Activated gamma-delta T cell (primary cell): Measurements from ENCODE around the gene CFAP54.
"Not testable (repeated sequence)": the region's sequence is repeated elsewhere in the genome, so short reads cannot be mapped to it uniquely, and the experiment has no call there.

Experiments
- DNase-seq: peaks from one replicate; lab custom pipeline; 2025; lab: John Stamatoyannopoulos, UW
- total RNA-seq, 2 donors: gene quantifications; one replicate each; lab custom pipeline; 2026; lab: John Stamatoyannopoulos, UW

Gene CFAP54
- 5.8 to 7.2 reads per million in 2 donors for total RNA-seq

DNA sequence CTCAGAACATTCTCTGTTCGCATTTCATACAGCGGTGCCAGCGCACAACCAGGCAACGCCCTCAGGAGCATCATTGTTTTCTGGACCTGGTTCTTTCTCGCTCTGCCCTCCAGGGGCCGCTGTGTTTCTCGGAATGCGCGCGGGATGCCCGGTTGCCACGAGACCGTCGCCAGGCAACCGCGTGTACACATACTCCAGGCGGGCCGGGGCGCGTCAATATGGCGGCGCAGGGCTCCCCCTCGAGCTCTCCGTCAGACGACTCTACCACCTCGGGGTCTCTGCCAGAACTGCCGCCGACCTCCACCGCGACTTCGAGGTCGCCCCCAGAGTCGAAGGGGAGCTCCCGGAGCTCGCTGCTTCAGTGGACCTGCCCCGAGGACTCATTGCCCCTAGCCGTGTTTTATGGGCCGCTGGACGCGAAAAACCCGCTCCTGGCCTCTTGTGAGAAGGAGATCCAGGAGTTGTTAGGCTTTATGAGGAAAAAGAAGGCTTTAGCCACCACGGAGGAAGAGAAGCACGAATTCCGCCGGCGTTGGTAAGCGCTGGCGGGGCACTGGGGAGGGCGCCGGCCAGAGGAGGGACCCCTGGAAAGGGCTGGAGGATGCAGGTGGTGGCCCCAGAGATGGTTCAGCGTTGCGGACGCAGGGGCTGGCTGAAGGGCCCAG, at the start of gene CFAP54:
Gene CFAP54, plus strand, starts transcription at position 186 of the 665 bp plus-strand sequence. Its CDS starts 33 bp downstream, at position 219.
- peak; percentile 84 for DNase-seq

- no peak for DNase-seq
Observed at GRCh38 chr12:96441816-96442215, 47.6 kb upstream of the CFAP54 start.

DNA sequence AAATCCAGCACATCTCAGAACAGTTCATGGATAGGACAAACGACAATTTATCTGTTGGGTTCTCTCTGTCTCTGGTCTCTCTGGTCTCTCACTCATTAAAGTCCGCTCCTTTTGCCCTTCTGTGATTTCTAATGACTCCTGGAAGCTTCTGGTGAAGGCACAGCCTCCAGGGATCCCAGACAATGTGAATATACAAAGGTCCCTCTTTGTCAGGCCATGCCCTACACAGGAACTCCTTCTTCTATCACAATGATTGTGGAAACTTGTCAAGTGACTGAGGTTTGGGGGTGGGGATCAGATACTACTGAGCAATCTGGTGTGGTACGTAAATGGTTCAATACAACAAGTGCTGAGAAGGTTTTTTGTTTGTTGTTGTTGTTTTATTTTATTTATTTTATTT, 46.5 kb upstream of the CFAP54 start:
- DNase-seq: no peak

DNA sequence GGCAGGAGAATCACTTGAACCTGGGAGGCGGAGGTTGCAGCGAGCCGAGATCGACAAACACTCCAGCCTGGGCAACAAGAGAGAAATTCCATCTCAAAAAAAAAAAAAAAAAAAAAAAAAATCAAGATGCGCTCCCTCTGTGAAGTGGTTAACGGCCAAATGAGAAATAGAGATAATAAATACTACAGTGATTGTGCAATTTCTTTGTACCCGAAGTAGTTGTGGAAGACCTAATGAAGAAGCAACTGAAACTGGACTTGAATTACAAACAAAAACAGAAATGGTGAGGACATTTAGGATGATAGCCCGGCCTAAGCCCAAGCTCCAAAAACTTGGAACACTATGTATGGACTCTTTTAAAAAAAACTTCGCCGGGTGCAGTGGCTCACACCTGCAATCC, 45.0 kb upstream of the CFAP54 start:
- no peak for DNase-seq

- DNase-seq: no peak
Observed at GRCh38 chr12:96445691-96446583, 43.4 kb upstream of the CFAP54 start.

- DNase-seq: no peak
Observed at GRCh38 chr12:96447256-96447655, 42.1 kb upstream of the CFAP54 start.

DNA sequence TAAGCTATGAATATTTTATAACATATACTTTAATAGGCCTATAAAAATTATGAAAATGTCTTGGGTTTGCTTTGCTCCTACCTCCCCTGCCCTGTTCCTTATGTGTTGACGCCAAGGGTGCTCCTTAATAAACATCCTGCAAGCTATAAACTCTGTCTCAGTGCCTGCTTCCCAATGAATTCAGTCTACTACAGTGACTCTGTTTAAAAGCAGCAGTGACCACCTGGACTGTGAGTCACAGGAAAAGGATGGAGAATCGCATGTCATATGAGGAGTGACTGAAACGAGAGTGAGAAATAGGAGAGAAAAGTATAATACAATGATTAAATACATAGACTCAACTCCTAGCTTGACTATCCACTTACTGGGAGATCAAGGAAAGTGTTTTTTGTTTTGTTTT, 41.1 kb upstream of the CFAP54 start:
- DNase-seq: no peak

DNA sequence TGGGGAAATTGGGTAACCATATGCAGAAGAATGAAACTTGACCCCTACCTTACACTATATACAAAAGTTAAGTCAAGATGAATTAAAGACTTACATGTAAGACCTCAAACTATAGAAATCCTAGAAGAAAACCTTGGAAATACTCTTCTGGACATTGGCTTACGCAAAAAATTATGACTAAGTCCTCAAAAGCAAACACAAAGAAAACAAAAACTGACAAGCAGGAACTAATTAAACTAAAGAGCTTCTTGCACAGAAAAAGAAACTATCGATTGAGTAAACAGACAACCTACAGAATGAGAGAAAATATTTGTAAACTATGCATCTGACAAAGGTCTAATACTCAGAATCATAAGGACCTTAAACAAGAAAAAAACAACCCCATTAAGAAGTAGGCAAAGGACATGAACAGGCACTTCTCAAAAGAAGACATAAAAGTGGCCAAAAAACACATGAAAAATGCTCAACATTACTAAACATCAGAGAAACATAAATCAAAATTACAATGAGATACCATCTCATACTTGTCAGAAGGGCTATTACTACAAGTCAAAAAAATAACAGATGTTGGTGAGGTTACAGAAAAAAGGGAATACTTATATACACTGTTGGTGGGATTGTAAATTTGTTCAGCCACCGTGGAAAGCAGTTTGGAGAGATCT, 37.0 kb upstream of the CFAP54 start:
- DNase-seq: no peak

GRCh38 chr12:96454396-96454795, 35.0 kb upstream of the CFAP54 start:
- no peak for DNase-seq

- DNase-seq: no peak
Observed at GRCh38 chr12:96456265-96456974, 33.0 kb upstream of the CFAP54 start.

DNA sequence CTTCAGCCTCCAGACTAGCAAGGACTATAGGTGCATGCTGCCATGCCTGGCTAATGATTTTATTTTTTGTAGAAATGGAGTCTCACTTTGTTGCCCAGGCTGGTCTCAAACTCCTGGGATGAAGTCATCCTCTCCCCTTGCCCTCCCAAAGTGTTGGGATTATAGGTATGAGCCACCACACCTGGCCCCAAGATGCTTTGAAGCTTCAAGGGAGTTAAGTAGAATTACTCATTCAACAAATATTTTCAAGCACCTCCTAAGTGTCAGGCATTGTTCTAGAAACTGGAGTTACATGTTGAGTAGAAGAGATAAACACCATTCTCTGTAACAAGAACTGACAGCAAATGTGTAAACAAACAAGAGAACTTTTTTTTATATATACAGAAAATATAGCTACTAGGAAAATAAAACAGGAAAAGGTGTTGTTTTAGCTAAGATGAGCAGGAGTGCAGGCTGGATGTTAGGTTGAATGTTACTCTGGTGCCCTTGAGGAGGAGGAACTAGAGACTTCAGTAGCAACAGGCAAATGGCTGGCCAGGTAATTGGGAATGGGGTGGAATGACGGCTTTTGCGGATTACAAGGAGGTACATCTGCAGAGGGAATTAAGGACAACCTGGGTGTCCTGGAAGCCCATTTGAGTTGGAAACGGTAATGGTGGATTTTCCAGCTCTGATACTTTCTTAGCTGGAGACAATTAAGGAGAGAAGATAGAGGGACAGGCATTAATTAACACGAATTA, 32.0 kb upstream of the CFAP54 start:
- no peak for DNase-seq

DNA sequence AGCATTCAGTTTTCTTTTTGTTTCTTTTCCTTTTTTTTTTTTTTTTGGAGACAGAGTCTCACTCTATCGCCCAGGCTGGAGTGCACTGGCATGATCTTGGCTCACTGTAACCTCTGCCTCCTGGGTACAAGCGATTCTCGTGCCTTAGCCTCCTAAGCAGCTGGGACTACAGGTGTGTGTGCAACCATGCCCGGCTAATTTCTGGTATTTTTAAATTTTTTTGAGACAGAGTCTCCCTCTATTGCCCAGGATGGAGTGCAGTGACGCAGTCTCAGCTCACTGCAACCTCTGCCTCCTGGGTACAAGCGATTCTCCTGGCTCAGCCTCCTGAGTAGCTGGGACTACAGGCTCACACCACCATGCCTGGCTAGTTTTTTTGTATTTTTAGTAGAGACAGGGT, 30.1 kb upstream of the CFAP54 start:
- DNase-seq: not testable (repeated sequence)

- DNase-seq: no peak
Observed at GRCh38 chr12:96462571-96463280, 26.7 kb upstream of the CFAP54 start.

DNA sequence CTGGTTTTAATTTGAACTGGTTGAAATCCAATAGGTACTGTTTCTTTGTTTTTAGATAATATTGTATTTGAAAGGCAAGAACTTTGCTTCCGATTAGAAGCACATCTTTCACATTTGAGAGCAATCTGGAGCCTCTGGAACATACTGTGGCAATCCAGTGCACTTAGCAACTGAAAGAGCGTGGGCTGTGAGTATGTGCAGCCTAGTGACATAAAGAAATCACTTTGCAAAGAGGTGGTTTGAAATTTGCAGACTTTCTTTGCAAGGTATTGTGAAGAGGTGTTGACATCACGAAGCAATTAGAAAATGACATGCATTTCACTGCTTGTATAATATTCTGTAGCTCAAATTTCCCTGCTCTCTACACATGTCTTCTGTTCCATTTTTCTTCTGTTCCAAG, 23.5 kb upstream of the CFAP54 start:
- no peak for DNase-seq

DNA sequence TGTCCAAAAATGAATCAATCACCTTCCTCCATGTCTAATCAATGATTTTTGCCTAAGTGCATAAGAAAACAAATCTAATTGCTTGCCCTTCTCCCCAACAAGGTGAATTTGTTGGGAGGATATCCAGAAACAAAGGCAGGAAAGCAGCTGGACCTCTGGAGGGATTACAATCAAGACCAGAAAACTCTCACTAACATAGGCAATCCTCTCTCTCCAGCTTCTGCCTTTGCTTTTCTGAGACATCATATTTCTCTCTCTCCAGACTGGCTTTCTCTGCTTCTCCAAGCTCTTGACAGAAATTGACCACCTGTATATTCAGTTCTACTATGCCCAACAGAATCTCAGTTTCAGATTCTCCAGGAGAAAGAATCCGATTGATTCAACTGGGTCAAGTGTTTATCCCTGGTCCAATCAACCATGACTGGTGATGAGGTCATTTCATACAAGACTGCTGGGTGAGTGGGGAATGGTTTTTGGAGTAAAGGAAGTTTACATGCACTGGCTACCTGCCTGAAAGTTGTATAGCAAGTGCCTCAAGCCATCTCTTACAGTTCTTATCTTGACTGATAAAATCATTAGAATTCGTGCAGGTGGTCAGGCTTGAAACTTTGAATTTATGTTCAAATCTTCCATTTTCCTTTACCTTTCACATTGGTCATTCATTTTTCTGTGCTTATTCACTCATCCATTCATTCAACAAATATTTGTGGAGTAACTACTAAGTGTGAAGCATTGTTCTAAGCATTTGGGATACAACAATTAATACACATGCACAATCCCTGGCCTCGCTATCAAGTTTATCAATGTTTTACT, 22.2 kb upstream of the CFAP54 start:
- DNase-seq: no peak

DNA sequence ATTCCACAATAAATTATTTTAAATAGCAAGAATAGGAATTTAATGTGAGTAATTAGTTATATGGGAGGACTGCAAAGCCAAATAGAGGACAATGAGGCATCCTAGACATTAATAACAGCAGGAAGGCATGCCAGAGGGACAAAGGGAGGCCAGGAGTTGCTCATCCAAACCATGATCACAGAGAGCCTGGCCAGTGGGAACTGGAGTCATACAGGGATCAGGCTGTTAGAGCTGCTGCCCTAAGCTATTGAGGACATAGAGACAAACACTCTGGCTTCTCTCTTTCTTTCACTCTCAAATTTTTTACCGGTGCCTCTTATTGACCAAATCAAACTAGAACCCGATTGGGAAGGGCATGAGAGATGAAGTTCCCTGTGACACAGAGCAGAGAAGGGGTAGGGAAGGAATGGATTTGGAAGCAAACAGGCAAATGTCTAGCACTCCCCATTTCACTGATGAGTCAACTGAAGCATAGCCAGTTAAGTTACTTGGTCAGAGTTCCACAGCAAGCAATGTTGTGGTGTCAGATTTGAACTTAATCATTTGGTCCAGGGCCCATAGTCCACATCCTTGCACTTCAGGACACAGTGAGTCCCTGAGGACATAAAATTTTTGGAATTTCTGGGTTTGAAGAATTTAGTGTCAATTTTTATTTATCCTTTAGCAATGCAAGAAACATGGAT, 17.9 kb upstream of the CFAP54 start:
- no peak for DNase-seq

GRCh38 chr12:96472384-96472783, 17.0 kb upstream of the CFAP54 start:
- no peak for DNase-seq

DNA sequence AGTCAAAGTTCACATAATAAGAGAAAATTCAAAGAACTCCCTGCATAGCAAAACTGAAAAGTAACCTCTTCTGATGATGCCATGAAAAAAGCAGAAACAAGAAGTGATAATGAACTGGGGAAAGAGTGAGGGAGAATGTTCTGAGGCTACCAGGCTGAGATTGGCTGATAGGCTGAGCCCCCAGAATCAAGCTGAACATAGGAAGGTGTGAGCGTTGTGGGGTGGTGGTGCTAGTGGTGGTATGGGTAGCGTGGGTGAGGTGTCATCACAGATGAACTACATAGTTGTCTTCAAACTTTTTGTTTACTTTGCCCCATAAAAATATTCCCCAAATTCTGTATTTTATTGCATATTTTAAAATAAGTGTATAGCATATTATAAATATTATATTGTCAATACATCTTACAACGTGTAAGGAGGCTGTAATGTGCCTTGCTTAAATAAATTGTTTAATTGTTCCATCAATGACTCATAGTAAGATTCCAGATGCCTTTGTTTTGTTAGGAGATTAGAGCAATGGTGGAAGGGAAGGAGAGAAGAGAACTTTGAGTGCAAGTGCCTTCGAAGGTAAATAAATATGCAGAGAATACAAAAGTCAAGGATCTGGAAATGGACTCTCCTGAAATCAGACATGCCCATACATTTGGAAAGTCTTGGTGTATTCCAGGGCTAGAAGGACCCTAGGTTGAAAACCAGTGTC, 15.8 kb upstream of the CFAP54 start:
- no peak for DNase-seq

DNA sequence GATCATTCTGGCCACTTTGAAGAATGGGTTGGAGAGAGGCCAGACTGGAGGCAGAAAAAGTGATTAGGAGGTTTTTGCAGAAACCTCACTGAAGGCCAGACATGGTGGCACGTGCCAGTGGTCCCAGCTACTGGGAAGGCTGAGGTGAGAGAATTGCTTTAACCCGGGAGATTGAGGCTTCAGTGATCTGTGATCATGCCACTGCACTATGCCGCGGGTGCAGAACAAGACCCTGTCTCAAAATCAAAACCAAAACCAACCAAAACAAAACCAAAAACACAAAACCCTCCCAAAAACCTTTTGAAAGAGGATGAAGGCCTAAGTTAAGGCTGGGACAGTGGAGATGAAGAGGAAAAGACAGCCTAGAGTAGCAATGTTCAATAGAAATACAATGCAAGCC, 15.2 kb upstream of the CFAP54 start:
- DNase-seq: no peak
